BLaER1 (cell line): ENCODE results near the gene PCGF5.
A peak's percentile ranks its signal among the peaks of the same experiment; 100 is the strongest.

Experiments
- H3K27ac ChIP-seq: shearing (Covaris generic); formaldehyde crosslinking; 2 replicates; pipeline ENCODE4 v1.8.1; 2022
- H3K27me3 ChIP-seq: shearing (Covaris generic); formaldehyde crosslinking; 2 replicates; pipeline ENCODE4 v1.8.1; 2022
- H3K36me3 ChIP-seq: shearing (Covaris generic); formaldehyde crosslinking; 2 replicates; pipeline ENCODE4 v1.8.1; 2022
- H3K4me1 ChIP-seq: shearing (Covaris generic); formaldehyde crosslinking; 2 replicates; pipeline ENCODE4 v1.8.1; 2022
- H3K4me2 ChIP-seq: shearing (Covaris generic); formaldehyde crosslinking; 2 replicates; pipeline ENCODE4 v1.8.1; 2022
- H3K4me3 ChIP-seq: shearing (Covaris generic); formaldehyde crosslinking; 2 replicates; pipeline ENCODE4 v1.8.1; 2022
- H3K9ac ChIP-seq: shearing (Covaris generic); formaldehyde crosslinking; 2 replicates; pipeline ENCODE4 v1.8.1; 2022
- H3K9me3 ChIP-seq: shearing (Covaris generic); formaldehyde crosslinking; 2 replicates; pipeline ENCODE4 v1.8.1; 2022
- H4K20me1 ChIP-seq: shearing (Covaris generic); formaldehyde crosslinking; 2 replicates; pipeline ENCODE4 v1.8.1; 2022
- Cebpa-rat ChIP-seq: shearing (Covaris generic); IDR thresholded peaks from 2 replicates; pipeline ENCODE4 v1.8.1; 2022

PCGF5 gene

GRCh38 chr10:91210014-91210413 lies 10.4 kb upstream of the PCGF5 start:
- H3K4me1 ChIP-seq, result no peaks in the 10 kb centered on the region
- H3K27me3 ChIP-seq, result no peaks in the 10 kb centered on the region
- H3K4me2 ChIP-seq, result no peak overlapping the region
- no peak overlapping the region for H3K9ac ChIP-seq
- TF ChIP-seq Cebpa-rat, result no peak
- no peaks in the 10 kb centered on the region for H3K36me3 ChIP-seq
- peaks cover 28% of the 10 kb centered on the region for H4K20me1 ChIP-seq
- no peaks in the 10 kb centered on the region for H3K9me3 ChIP-seq
- H3K4me3 ChIP-seq, result no peak overlapping the region
- H3K27ac ChIP-seq, result no peak overlapping the region

- Histone ChIP-seq H3K4me3 (no peak overlapping the region), H3K4me1 (no peaks in the 10 kb centered on the region), H4K20me1 (peaks cover 32% of the 10 kb centered on the region), H3K4me2 (no peak overlapping the region), H3K27me3 (no peaks in the 10 kb centered on the region), H3K36me3 (no peaks in the 10 kb centered on the region), H3K27ac (no peak overlapping the region), H3K9me3 (no peaks in the 10 kb centered on the region), H3K9ac (no peak overlapping the region)
- no peak for TF ChIP-seq Cebpa-rat
Observed at GRCh38 chr10:91210435-91210834, 10.0 kb upstream of the PCGF5 start.

DNA sequence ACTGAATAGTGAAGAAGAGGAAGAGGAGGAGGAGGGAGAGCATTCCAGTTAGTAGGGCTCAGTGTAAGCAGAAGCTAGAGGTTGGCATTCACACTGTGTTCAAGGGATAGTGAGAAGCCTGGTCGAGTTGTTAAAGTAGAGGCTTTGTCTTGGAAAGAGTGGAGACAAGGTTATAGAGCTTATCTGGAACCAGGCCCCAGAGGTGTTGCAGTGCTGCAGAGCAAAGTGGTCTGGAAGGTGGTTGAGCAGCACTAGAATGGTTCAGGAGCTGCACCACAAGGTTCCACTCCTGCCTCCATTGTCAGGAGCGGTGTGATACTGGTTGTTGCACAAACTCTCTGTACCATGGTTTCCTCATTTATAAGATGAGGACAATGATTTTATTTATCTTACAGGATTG lies 8.8 kb upstream of the PCGF5 start:
- Histone ChIP-seq H3K9ac (no peak overlapping the region), H3K4me3 (no peak overlapping the region), H3K4me1 (no peaks in the 10 kb centered on the region), H3K27ac (no peak overlapping the region), H4K20me1 (peaks cover 43% of the 10 kb centered on the region), H3K9me3 (no peaks in the 10 kb centered on the region), H3K4me2 (no peak overlapping the region), H3K27me3 (no peaks in the 10 kb centered on the region), H3K36me3 (no peaks in the 10 kb centered on the region)
- no peak for TF ChIP-seq Cebpa-rat

DNA sequence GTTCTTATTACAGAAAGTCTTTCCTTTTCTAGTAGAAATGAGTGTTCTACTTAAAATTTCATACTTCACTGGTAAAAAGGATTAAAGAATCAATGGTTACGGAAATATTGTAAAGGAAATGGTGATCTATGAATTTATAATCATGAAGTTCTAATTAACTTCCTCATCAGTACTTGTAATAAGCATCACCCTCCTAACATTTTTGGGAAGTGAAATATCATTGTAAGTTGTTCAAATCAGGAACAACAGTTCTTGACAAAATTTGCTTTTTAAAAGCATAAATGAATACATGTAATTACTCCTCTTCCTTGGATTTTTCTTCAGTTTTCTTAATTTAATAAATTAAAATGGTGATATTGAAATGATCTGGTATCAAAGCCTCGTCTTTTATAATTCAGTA lies 5.6 kb upstream of the PCGF5 start:
- no peak overlapping the region for H3K27ac ChIP-seq
- no peak overlapping the region for H3K4me3 ChIP-seq
- H3K36me3 ChIP-seq, result no peaks in the 10 kb centered on the region
- H3K4me2 ChIP-seq, result no peak overlapping the region
- H3K9ac ChIP-seq, result no peak overlapping the region
- H3K27me3 ChIP-seq, result no peaks in the 10 kb centered on the region
- peaks cover 43% of the 10 kb centered on the region for H4K20me1 ChIP-seq
- TF ChIP-seq Cebpa-rat, result no peak
- peaks cover 17% of the 10 kb centered on the region for H3K4me1 ChIP-seq
- no peaks in the 10 kb centered on the region for H3K9me3 ChIP-seq

GRCh38 chr10:91215384-91215783 lies 5.1 kb upstream of the PCGF5 start:
- Histone ChIP-seq H3K4me2 (no peak overlapping the region), H3K4me3 (no peak overlapping the region), H3K4me1 (peaks cover 20% of the 10 kb centered on the region), H4K20me1 (peaks cover 41% of the 10 kb centered on the region), H3K27ac (no peak overlapping the region), H3K9ac (no peak overlapping the region), H3K27me3 (no peaks in the 10 kb centered on the region), H3K36me3 (no peaks in the 10 kb centered on the region), H3K9me3 (no peaks in the 10 kb centered on the region)
- TF ChIP-seq Cebpa-rat, result no peak

DNA sequence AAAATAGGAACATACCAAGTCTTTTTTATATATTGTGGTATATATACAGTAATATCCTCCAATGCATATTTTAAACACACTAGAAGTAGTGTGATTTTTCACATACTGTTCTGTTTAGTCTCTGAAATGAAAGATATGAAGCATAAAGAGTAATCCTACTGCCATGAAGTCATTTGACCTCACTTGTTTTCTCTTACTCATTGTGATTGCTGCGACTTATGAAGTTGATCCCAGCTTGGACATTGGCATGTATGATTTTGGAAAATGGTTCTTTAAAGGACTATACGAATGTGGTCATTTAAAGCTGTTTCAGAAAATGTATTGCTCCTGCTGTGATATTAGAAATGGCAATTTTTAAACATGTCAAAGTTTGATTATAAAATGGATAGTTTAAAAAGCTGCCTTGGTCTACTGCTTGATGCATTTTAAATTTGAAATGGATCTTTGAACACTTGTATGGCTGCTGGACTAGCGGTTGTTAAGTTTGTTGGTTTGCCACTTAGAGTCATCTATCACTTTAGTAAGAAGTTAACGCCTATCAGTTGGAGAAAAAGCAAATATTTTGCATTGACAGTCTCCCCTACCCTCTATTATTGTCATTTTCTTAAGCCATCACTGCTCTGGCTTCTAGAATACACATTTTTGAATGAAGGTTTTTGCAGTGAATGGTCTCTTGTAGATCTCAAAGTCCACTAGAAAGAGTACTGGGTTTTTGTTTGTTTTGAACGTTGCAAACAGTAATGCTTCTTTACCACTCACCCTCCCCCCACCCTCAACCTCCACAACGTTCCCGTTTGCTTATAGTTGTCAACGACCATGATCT lies 881 bp upstream of the PCGF5 start:
- H3K27ac ChIP-seq, result 0 out of 2 replicates have a peak overlapping the region, but pooled peaks have one; percentile 23
- no peak for TF ChIP-seq Cebpa-rat

DNA sequence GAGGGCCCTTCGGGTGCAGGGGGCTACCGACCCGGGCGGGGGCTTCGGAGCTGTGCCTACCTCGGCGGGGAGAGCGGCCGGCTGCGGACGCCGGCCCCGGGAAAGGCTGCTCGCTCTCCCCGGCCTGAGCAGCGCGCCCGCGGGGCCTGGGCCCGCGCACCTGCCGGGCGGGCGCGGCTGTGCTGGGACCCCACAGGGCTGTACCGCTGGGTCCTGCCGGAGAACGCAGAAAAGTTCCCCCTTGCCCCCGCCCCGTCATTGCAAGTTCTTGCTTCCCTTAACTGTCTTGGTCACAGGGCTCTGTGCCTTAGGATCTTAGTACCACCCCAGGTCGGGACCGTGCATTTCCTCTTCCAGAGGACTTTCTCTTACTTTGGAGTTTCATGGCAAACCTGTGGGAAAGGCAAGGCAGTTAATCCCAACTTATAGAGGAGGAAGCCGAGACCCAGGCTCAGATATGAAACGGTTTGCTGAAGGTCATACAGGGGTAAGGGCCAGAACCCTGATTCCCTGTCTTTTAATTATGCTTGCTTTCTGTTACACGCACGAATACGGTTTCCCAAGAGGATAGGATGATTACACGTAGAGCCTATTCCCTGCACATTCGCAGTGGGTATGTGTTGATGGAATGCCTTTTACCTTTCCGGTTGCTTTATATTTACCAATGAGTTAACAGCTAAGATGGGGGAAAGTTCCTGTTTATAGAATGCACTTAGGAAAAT lies 652 bp downstream of the PCGF5 start:
- no peak for TF ChIP-seq Cebpa-rat
- Histone ChIP-seq H3K27ac (peak overlapping the region; percentile 93), H3K9ac (peak overlapping the region; percentile 93), H3K27me3 (no peaks in the 10 kb centered on the region), H3K4me3 (peak overlapping the region; percentile 96), H3K9me3 (no peaks in the 10 kb centered on the region), H3K36me3 (peaks cover 10% of the 10 kb centered on the region; the same call in 1 of the 2 replicates), H3K4me1 (peaks cover 46% of the 10 kb centered on the region), H3K4me2 (peak overlapping the region; percentile 92), H4K20me1 (peaks cover 5% of the 10 kb centered on the region; the same call in 1 of the 2 replicates)

More for the DNA sequence above, 881 bp upstream of the PCGF5 start:
- peak overlapping the region; percentile 96 for H3K4me3 ChIP-seq
- peak overlapping the region; percentile 87 for H3K4me2 ChIP-seq
- H4K20me1 ChIP-seq, result peaks cover 15% of the 10 kb centered on the region; the same call in 1 of the 2 replicates
- H3K27me3 ChIP-seq, result no peaks in the 10 kb centered on the region
- H3K9me3 ChIP-seq, result no peaks in the 10 kb centered on the region
- H3K36me3 ChIP-seq, result peaks cover 7% of the 10 kb centered on the region; the same call in 1 of the 2 replicates
- peaks cover 46% of the 10 kb centered on the region for H3K4me1 ChIP-seq
- 0 out of 2 replicates have a peak overlapping the region, but pooled peaks have one; percentile 40 for H3K9ac ChIP-seq

- H3K4me3 ChIP-seq, result no peak overlapping the region
- H3K9me3 ChIP-seq, result no peaks in the 10 kb centered on the region
- H4K20me1 ChIP-seq, result peaks cover 18% of the 10 kb centered on the region; the same call in 1 of the 2 replicates
- H3K27ac ChIP-seq, result no peak overlapping the region
- H3K4me2 ChIP-seq, result no peak overlapping the region
- H3K36me3 ChIP-seq, result peaks cover 24% of the 10 kb centered on the region
- TF ChIP-seq Cebpa-rat, result no peak
- H3K27me3 ChIP-seq, result no peaks in the 10 kb centered on the region
- H3K9ac ChIP-seq, result no peak overlapping the region
- peaks cover 26% of the 10 kb centered on the region for H3K4me1 ChIP-seq
Observed at GRCh38 chr10:91226093-91226492, 5.6 kb downstream of the PCGF5 start.

- Histone ChIP-seq H3K4me3 (no peak overlapping the region), H3K4me1 (peaks cover 11% of the 10 kb centered on the region; the same call in 1 of the 2 replicates)
- no peak for TF ChIP-seq Cebpa-rat
Observed at GRCh38 chr10:91227576-91227975, 7.1 kb downstream of the PCGF5 start.

DNA sequence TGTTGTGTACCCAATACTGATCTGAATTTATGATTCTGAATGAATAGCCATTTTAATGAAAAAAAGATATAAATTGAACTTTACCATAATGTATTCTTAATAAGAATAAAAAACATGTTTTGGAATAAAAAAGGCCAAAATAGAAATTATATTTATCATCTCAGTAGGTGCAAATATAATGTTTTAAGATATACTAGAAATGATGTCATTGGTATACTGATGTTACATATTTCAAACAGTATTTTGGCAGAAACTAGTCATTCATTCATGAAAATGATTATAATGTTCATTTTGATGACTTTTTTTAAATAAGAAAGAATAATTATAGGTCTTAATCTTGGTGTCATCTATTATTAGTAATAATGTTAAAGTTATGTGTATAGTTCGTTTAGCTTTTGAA lies 9.2 kb downstream of the PCGF5 start:
- Histone ChIP-seq H3K4me3 (no peak overlapping the region), H3K4me1 (no peaks in the 10 kb centered on the region)

More at GRCh38 chr10:91227576-91227975, 7.1 kb downstream of the PCGF5 start:
- H3K36me3 ChIP-seq, result peaks cover 24% of the 10 kb centered on the region
- no peak overlapping the region for H3K9ac ChIP-seq
- H3K4me2 ChIP-seq, result no peak overlapping the region
- no peak overlapping the region for H3K27ac ChIP-seq
- H3K27me3 ChIP-seq, result no peaks in the 10 kb centered on the region
- peaks cover 18% of the 10 kb centered on the region; the same call in 1 of the 2 replicates for H4K20me1 ChIP-seq
- H3K9me3 ChIP-seq, result no peaks in the 10 kb centered on the region

More for the DNA sequence above, 9.2 kb downstream of the PCGF5 start:
- Histone ChIP-seq H3K9me3 (no peaks in the 10 kb centered on the region), H3K27me3 (no peaks in the 10 kb centered on the region), H3K36me3 (peaks cover 22% of the 10 kb centered on the region; the same call in 1 of the 2 replicates), H3K4me2 (no peak overlapping the region), H3K27ac (no peak overlapping the region), H3K9ac (no peak overlapping the region), H4K20me1 (peaks cover 18% of the 10 kb centered on the region; the same call in 1 of the 2 replicates)
- no peak for TF ChIP-seq Cebpa-rat
